DMS 273 (cell line): ENCODE results near the gene CNDP1.
"Not testable (repeated sequence)": the region's sequence is repeated elsewhere in the genome, so short reads cannot be mapped to it uniquely, and the experiment has no call there.

Experiments used
- DNase-seq: peaks from one replicate; lab custom pipeline; 2025; ENCODE audit not compliant: unreplicated experiment; lab: John Stamatoyannopoulos, UW

CNDP1 gene

DNA sequence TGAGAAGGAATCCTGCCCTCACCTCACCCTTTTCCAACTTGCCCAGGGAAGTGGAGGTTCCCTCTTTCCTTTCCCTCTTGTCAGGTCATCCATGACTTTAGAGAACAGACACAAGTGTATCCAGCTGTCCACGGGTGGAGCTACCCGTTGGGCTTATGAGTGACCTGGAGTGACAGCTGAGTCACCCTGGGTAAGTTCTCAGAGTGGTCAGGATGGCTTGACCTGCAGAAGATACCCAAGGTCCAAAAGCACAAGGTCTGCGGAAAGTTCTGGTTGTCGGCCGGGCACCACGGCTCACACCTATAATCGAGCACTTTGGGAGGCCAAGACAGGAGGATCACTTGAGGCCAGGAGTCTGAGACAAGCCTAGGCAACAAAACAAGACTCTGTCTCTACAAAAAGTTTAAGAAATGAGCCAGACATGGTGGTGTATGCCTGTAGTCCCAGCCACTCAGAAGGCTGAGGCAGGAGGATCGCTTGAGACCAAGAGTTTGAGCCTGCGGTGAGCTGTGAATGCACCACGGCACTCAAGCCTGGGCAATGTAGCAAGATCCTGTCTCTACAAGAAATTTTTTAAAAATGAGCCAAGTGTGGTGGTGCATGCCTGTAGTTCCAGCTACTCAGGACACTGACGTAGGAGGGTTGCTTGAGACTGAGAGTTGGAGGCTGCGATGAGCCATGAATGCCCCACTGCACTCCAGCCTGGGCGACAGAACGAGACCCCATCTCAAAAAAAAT, 14.0 kb upstream of the CNDP1 start:
- DNase-seq: no peak

DNA sequence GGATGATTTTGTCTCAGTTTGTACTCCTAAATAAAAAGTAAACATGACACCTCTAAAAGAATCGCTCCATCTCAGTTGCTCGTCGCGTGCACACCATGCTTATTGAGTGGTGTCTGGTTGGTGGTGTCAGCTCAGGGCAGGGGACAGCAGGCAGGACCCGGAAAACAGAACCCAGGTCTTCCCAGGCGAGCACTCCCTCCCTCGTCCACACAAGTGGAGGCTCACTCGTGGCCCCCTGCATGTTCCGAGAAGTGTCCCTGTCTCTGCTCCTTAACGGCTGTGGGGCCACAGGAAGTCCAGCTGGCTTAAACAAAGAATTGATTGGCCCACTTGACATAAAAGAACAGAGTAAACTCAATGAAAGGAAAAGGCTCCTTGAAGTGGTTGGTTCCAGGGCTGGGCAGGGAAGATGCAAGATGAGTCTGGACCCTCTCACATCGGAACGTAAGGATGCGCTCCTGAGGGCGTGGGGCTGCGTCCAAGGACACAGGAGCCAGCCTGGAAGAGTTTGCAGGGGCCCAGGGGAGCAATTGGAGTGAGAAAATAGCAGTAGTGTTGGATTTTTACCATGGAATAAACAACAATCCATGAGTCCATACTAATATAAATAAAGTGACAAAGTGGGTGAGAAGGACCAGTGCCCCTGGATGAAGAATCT, 13.1 kb upstream of the CNDP1 start:
- DNase-seq: no peak

DNA sequence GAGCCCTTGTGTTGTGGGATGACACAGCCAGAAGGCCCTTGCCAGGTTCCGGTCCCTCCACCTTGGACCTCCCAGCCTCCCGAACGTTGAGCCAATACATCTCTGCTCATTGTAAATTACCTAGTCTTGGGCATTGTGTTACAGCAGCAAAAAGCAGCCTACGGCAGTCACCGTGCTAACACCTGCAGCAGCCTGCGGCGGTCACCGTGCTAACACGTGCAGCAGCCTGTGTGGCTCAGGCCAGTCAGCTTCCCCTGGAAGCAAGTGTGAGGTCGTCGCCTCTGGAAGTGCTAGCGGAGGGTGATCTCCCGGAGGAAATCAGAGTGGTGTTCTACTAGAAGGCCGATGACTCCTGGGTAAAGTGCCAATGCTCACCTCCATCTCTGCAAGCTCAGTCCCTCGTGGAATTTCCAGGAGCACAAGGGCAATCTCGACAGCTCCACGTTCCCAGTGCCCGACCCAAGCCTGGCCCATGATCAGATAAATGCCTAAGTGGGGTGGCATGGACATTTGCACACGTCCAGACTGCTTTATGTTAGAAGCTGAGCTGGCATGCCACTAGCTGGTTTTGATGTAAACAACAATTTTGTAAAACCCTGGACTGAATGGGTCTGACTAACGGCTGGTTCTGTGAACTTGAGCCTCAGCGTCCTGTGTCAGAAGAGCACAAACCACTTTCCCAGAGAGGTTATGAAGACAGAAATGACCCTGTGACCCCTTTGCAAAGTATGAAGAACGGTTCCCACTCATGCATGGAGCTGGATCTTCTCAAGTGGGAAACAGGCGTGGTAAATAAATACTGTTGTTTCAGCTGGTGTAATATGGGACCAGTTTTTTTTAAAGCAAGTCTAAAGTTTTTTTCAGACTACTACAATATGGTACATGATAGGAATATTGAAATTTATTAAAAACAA, 11.4 kb upstream of the CNDP1 start:
- DNase-seq: no peak

DNA sequence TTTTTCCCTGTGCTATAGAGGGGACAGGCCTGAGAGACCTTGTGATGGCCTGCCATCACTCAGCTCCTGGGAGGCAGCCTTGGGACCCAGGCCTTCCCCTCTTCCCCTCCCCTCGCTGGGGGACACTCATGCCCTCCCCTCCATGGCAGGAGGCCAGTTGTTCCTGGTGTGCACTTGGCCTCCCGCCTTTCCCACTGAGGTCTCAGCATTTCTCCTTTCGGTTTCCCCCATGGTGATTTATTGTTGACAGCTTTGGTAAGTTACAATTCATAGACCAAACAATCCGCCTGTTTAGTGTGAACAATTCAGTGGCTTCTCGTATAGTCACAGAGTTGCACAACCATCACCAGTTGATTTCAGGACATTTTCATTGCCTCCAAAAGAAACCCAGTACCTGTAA, 10.2 kb upstream of the CNDP1 start:
- DNase-seq: peak; percentile 23

GRCh38 chr18:74524915-74525314, 9.4 kb upstream of the CNDP1 start:
- not testable (repeated sequence) for DNase-seq

DNA sequence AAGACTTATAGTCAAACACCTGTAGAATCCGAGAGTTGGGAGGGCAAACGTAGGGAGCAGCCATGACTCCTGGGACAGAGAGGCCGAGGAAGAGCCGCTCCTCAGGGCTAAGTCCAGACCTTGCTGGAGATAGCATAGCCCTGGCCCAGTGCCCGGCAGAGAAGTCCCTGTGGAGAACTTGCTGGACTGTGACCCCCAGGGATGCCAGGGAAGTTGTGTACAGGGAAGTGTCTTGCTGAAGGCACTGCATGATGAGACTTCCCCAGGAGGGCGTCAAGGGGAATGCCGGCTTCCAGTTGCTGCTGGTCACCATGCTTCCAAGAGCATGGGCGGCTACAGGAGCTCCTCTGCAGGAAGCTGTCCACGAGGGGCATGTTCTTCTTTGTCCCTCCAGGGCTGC, 8.6 kb upstream of the CNDP1 start:
- DNase-seq: no peak

- DNase-seq: no peak
Observed at GRCh38 chr18:74526488-74526887, 7.8 kb upstream of the CNDP1 start.

GRCh38 chr18:74528478-74528877, 5.8 kb upstream of the CNDP1 start:
- no peak for DNase-seq

GRCh38 chr18:74528913-74529312, 5.4 kb upstream of the CNDP1 start:
- no peak for DNase-seq

DNA sequence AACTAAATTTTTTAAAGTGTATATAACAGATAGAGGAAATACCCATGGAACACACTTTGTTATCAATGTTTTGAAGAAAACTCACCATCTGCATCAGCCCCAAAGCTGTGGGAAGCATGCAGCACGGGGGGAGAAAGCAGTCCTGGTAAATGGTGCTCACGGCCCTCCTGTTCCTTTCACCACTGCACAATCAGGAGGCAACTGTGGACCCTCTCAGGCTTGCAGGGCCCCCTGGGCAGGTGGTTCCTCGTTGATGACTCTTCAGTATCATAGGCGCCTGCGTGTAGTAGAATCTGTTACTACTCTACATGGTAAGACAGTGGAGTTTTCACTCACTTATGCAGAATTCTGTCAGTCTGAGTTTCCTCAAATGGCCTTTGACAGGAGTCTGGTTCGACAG, 4.9 kb upstream of the CNDP1 start:
- no peak for DNase-seq

DNA sequence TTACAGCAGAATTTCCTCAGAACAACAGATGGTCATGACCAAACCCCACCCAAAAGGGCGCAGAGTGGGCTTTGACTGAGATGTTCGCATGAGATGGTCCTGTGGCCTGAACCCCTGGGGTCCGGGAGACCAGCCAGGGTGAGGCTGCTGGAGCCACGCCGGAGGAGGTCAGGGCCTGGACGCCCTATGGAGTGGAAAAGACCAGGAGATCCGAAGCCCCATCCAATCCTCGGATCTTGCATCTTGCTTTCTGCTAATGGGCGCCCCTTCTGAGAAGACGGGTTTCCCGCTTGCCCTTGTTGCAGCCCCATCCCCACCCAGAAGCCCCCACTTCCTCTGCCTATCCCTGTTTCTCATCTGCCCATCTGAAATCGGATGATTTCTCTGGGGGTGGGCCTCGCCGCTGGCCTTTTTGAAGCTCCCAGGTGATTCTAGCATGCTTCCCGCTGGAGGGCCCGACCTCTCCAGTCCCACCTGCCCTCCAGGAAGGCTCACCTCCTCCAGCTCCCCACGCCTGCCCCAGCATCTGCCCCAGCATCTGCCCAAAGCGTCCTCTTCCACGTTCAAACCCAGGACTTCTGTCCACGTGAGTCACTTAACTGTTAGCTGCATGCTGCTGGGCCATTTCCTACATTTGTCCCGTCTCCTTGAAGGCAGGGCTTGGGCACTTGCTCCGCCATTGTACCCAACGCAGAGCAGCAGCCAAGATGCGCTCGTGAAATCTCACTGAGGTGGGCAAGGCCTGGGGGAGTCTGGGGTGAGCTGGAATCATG, 4.3 kb upstream of the CNDP1 start:
- DNase-seq: no peak

- no peak for DNase-seq
Observed at GRCh38 chr18:74530584-74530862, 3.8 kb upstream of the CNDP1 start.

DNA sequence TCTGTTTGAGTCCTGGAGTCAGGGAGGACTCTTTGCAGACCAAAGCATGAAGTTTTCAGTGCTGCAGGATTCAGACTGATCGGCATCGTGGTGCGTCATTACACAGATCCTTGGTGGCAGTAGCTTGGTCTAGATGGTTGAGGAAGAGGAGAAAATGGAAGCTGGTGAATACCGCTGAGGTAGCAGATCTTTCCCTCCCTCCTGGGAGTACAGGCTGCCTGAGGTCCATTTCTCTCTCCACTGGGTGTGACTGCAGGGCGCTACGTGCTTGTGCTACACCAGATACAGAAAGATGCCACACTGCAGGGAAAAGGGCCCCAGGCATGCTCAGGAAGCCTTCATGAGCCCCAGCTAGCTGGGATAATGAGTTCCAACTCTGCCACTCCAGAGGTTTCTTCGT, 3.3 kb upstream of the CNDP1 start:
- DNase-seq: no peak

- DNase-seq: no peak
Observed at GRCh38 chr18:74532511-74533025, 1.7 kb upstream of the CNDP1 start.

GRCh38 chr18:74533666-74534065, 634 bp upstream of the CNDP1 start:
- DNase-seq: no peak

DNA sequence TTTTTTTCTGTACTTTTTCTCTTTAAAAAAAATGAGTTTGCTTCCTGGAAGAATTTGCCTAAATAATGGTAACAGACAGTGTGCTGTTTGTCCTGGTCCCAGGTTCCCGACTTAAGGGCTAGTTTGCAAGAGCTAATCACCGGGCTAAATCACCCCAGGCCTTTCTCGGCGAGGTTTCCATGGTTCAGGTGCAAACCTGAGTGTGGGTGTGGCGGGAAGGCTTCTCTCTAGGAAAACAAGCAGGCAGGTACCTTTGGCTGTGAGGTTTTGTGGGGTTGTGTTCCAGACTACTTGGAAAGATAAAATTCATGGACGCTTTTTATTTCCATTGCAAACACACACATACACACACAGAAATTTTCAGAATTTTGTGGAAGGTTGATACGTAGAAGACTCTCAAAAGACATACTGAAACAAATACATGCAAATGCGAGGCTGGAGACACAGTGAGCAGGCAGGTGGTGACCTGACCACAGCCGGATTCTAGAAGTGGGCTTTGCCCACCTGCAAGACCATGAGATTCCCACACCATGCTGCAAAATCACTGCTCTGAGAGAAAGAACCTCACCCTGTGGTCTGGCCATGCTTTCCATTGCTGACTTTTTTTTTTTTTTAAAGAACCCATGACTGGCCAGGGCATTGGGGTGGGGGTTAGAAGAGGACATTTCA, 815 bp downstream of the CNDP1 start:
- DNase-seq: no peak

GRCh38 chr18:74539289-74539688, 5.0 kb downstream of the CNDP1 start:
- no peak for DNase-seq

DNA sequence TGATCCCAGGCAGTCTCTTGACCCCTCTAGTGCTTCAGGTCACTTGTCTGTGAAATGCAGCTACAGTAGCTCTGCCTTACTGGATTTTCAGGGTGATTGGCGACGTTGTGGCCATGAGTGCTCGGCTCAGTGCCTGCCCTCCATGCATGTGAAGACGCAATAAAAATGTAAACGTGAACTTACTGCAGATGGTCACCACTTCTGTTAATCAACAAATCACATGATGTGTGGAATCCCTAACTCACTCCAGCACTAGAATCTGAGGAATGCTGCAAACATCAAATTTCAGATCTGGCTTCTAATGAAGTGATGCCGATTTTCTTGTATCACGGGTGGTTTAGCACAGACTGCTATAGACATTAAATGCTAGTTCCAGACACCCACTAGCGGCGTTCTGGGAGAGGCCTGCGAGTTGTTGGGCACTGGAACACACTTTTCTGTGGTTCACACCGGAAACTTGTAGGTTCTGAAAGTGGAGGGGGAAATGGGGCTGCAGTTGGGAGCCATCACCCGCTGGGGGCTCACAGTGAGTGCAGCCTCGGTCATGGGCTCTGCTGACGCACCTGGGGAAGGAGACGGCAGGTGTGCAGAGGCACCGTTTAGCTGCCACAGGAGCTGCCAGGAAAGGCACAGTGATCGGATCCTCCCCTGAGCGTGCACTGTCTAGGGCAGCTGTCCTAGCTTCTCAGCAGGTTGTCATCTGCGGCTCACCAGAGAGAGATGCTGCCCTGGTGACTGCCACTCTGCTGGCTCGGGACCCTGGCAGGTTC, 6.5 kb downstream of the CNDP1 start:
- no peak for DNase-seq

- DNase-seq: no peak
Observed at GRCh38 chr18:74541703-74542555, 7.6 kb downstream of the CNDP1 start.
